Esophagus (tissue), 2 donors: ENCODE measurements around the gene DESI1. TPM values are rescaled to one million over a fixed set of nuclear protein-coding genes. Genes with fewer than 3 reads are reported as not detected.

Experiments
- H3K27ac ChIP-seq, 2 donors: one replicate each; pipeline ENCODE4 v1.5.1; 2013; ENCODE audit warnings: low read depth in 2 of 2, mild to moderate bottlenecking in 2 of 2, inconsistent platforms in 1 of 2, low read length in 1 of 2, moderate library complexity in 1 of 2
- H3K27me3 ChIP-seq, 2 donors: one replicate each; pipeline ENCODE4 v1.6.1; 2013; ENCODE audit warnings: low read length in 2 of 2, control low read depth in 1 of 2, mild to moderate bottlenecking in 1 of 2; ENCODE audit not compliant: insufficient read depth in 2 of 2, control insufficient read depth in 1 of 2
- H3K36me3 ChIP-seq, 2 donors: one replicate each; pipeline ENCODE4 v1.6.1; 2013; ENCODE audit warnings: low read length in 1 of 2; ENCODE audit not compliant: control insufficient read depth in 2 of 2, insufficient read depth in 2 of 2
- H3K4me1 ChIP-seq, 2 donors: one replicate each; pipeline ENCODE4 v1.6.1; 2013; ENCODE audit warnings: low read length in 1 of 2; ENCODE audit not compliant: control insufficient read depth in 2 of 2, insufficient read depth in 2 of 2
- H3K4me3 ChIP-seq, 2 donors: one replicate each; pipeline ENCODE4 v1.5.1; 2013; ENCODE audit warnings: low read length in 2 of 2, mild to moderate bottlenecking in 2 of 2, low read depth in 1 of 2, moderate library complexity in 1 of 2
- H3K9me3 ChIP-seq, 2 donors: one replicate each; pipeline ENCODE4 v1.6.1; 2013; ENCODE audit warnings: mild to moderate bottlenecking in 2 of 2, low read depth in 1 of 2, low read length in 1 of 2, moderate library complexity in 1 of 2; ENCODE audit not compliant: control insufficient read depth in 2 of 2, insufficient read depth in 1 of 2
- WGBS, 2 donors: extraction: QIAGEN DNeasy Blood & Tissue Kit; methylation state at CpG; one replicate each; pipeline ENCODE4 v1.1.7; 2013; 5-methylcytosine and 5-hydroxymethylcytosine counted together
- polyA plus RNA-seq, 2 donors: library from polyadenylated mRNA; stranded (reverse); fragments of 200-250 nt; gene quantifications; one replicate each; pipeline ENCODE4 v1.2.3, GENCODE V29; 2013
- donor health status: healthy with polysubstance abuse.
- donor health status: Bipolar disorder and iron deficiency.

Gene DESI1
- polyA plus RNA-seq, 2 donors = 22.8 to 34.8 TPM

- Histone ChIP-seq H3K27me3 (no peaks in the 10 kb centered on the region), H3K27ac (peak overlapping the region in 1 of 2 donors; percentile 63), H3K36me3 (no peaks in the 10 kb centered on the region), H3K9me3 (no peaks in the 10 kb centered on the region), H3K4me1 (peaks cover 0 to 2% of the 10 kb centered on the region in 2 donors), H3K4me3 (no peak overlapping the region)
- WGBS, 2 donors = 42 to 48% methylated on average over 19 of the region's 19 CpGs
Observed at GRCh38 chr22:41557401-41558240, 63.2 kb downstream of the DESI1 start.

- Histone ChIP-seq H3K4me3 (no peak overlapping the region), H3K9me3 (no peaks in the 10 kb centered on the region), H3K36me3 (no peaks in the 10 kb centered on the region), H3K27ac (no peak overlapping the region), H3K27me3 (no peaks in the 10 kb centered on the region), H3K4me1 (peaks cover 2% of the 10 kb centered on the region in 2 donors)
- WGBS, 2 donors = 82 to 85% methylated on average over 10 of the region's 10 CpGs
Observed at GRCh38 chr22:41556561-41556960, 64.3 kb downstream of the DESI1 start.

- Histone ChIP-seq H3K9me3 (no peaks in the 10 kb centered on the region), H3K4me1 (peaks cover 2% of the 10 kb centered on the region in 2 donors), H3K4me3 (no peak overlapping the region), H3K36me3 (no peaks in the 10 kb centered on the region), H3K27me3 (no peaks in the 10 kb centered on the region), H3K27ac (no peak overlapping the region)
- 79% methylated on average over 7 of the region's 7 CpGs for WGBS, 2 donors
Observed at GRCh38 chr22:41555325-41555982, 65.4 kb downstream of the DESI1 start.

- WGBS, 2 donors = 68 to 71% methylated on average over 10 to 11 of the region's 11 CpGs
- peaks cover 0 to 2% of the 10 kb centered on the region in 2 donors for H3K4me1 ChIP-seq
- no peak overlapping the region for H3K4me3 ChIP-seq
- H3K36me3 ChIP-seq = no peaks in the 10 kb centered on the region
- no peak overlapping the region for H3K27ac ChIP-seq
- no peaks in the 10 kb centered on the region for H3K27me3 ChIP-seq
- H3K9me3 ChIP-seq = no peaks in the 10 kb centered on the region
Observed at GRCh38 chr22:41551877-41552582, 68.8 kb downstream of the DESI1 start.

GRCh38 chr22:41550952-41551491 is 69.8 kb downstream of the DESI1 start:
- H3K4me1 ChIP-seq = peaks cover 0 to 2% of the 10 kb centered on the region in 2 donors
- no peaks in the 10 kb centered on the region for H3K9me3 ChIP-seq
- no peaks in the 10 kb centered on the region for H3K27me3 ChIP-seq
- WGBS, 2 donors = 78 to 83% methylated on average over 12 of the region's 12 CpGs
- no peak overlapping the region for H3K27ac ChIP-seq
- no peaks in the 10 kb centered on the region for H3K36me3 ChIP-seq
- no peak overlapping the region for H3K4me3 ChIP-seq

GRCh38 chr22:41548830-41549211 is 72.0 kb downstream of the DESI1 start:
- WGBS, 2 donors = 89 to 91% methylated on average over 5 of the region's 5 CpGs
- peaks cover 0 to 2% of the 10 kb centered on the region in 2 donors for H3K4me1 ChIP-seq
- H3K4me3 ChIP-seq = no peak overlapping the region
- H3K9me3 ChIP-seq = no peaks in the 10 kb centered on the region
- H3K27me3 ChIP-seq = no peaks in the 10 kb centered on the region
- no peaks in the 10 kb centered on the region for H3K36me3 ChIP-seq
- H3K27ac ChIP-seq = no peak overlapping the region

Other genes starting within 250 kb of the DESI1 start
- 1 to 10 TPM; 8.5 to 9.5 TPM for gene TEF, start 239.1 kb downstream of the DESI1 start, polyA plus RNA-seq
- 10 to 100 TPM; 10.7 to 11.1 TPM for gene TOB2, start 174.2 kb downstream of the DESI1 start, polyA plus RNA-seq
- 10 to 100 TPM; 41.4 to 61.8 TPM for gene PHF5A, start 152.4 kb downstream of the DESI1 start, polyA plus RNA-seq
- 10 to 100 TPM; 22.6 to 59.7 TPM for gene ACO2, start 151.9 kb downstream of the DESI1 start, polyA plus RNA-seq
- gene POLR3H, start 76.6 kb downstream of the DESI1 start, polyA plus RNA-seq = 10 to 100 TPM; 24.3 to 25.9 TPM
- 1 to 10 TPM; 1.1 to 1.2 TPM for gene CSDC2, start 60.0 kb downstream of the DESI1 start, polyA plus RNA-seq
- gene PMM1, start 31.2 kb downstream of the DESI1 start, polyA plus RNA-seq = 10 to 100 TPM; 76.2 to 85.4 TPM
- 100 to 1,000 TPM in 1 of 2 donors, 10 to 100 TPM in 1; 75.5 to 168 TPM for gene XRCC6, start 252 bp upstream of the DESI1 start, polyA plus RNA-seq
- 100 to 1,000 TPM in 1 of 2 donors, 10 to 100 TPM in 1; 95.9 to 110 TPM for gene SNU13, start 67.8 kb upstream of the DESI1 start, polyA plus RNA-seq
- under 1 TPM; 0.36 to 0.79 TPM for gene MEI1, start 78.5 kb upstream of the DESI1 start, polyA plus RNA-seq
- gene CCDC134, start 179.6 kb upstream of the DESI1 start, polyA plus RNA-seq = 1 to 10 TPM; 1.5 to 1.9 TPM
- 10 to 100 TPM; 66.4 to 76.4 TPM for gene SREBF2, start 212.1 kb upstream of the DESI1 start, polyA plus RNA-seq